C1 segment of cervical spinal cord (tissue), 14 donors: Measurements from ENCODE around the gene TLK1.
"Not testable (repeated sequence)": the region's sequence is repeated elsewhere in the genome, so short reads cannot be mapped to it uniquely, and the experiment has no call there.

ENCODE experiments used
- DNase-seq, 14 donors: peaks; one replicate each; lab custom pipeline; 2025; lab: John Stamatoyannopoulos, UW

The TLK1 gene

GRCh38 chr2:171169839-171170238 lies 9.1 kb upstream of the TLK1 start:
- no peak for DNase-seq

GRCh38 chr2:171169333-171169732 lies 8.6 kb upstream of the TLK1 start:
- DNase-seq: no peak

- DNase-seq: no peak
Observed at GRCh38 chr2:171167352-171167997, 6.8 kb upstream of the TLK1 start.

GRCh38 chr2:171166328-171166983 lies 5.8 kb upstream of the TLK1 start:
- DNase-seq: no peak

GRCh38 chr2:171165967-171166327 lies 5.3 kb upstream of the TLK1 start:
- no peak for DNase-seq

- no peak for DNase-seq
Observed at GRCh38 chr2:171163261-171163660, 2.6 kb upstream of the TLK1 start.

GRCh38 chr2:171162522-171163197 lies 2.0 kb upstream of the TLK1 start:
- DNase-seq: not testable (repeated sequence)

- DNase-seq: peak in 13 of 14 donors; percentile 21 to 84 (median 73)
Observed at GRCh38 chr2:171160956-171161740, 455 bp upstream of the TLK1 start.

- DNase-seq: peak in 13 of 14 donors; percentile 34 to 79 (median 55)
Observed at GRCh38 chr2:171159372-171160118, 1.1 kb downstream of the TLK1 start.

- peak in 2 of 14 donors; percentile 33 to 35 for DNase-seq
Observed at GRCh38 chr2:171158790-171159371, 1.8 kb downstream of the TLK1 start.

- DNase-seq: no peak
Observed at GRCh38 chr2:171158036-171158789, 2.5 kb downstream of the TLK1 start.

- DNase-seq: no peak
Observed at GRCh38 chr2:171157109-171157500, 3.6 kb downstream of the TLK1 start.

- no peak for DNase-seq
Observed at GRCh38 chr2:171154348-171154747, 6.3 kb downstream of the TLK1 start.

- DNase-seq: no peak
Observed at GRCh38 chr2:171150694-171151285, 9.9 kb downstream of the TLK1 start.

- no peak for DNase-seq
Observed at GRCh38 chr2:171149986-171150693, 10.6 kb downstream of the TLK1 start.

GRCh38 chr2:171149171-171149938 lies 11.3 kb downstream of the TLK1 start:
- DNase-seq: no peak

- DNase-seq: no peak
Observed at GRCh38 chr2:171147081-171147480, 13.6 kb downstream of the TLK1 start.

- no peak for DNase-seq
Observed at GRCh38 chr2:171146633-171147032, 14.1 kb downstream of the TLK1 start.
